GM10266 (cell line): ENCODE results near the gene KLHL17.

Experiments used
- DNase-seq: peaks from one replicate; pipeline ENCODE4 v3.0.0; 2012; ENCODE audit errors: extremely low spot score
- TF ChIP-seq, protein P1 (sequence below): IDR thresholded peaks from 2 replicates; pipeline ENCODE4 v1.5.1; 2012; ENCODE audit warnings: mild to moderate bottlenecking, low read depth; ENCODE audit not compliant: control insufficient read depth, insufficient read depth; ENCODE audit errors: missing control alignments

KLHL17 gene

DNA sequence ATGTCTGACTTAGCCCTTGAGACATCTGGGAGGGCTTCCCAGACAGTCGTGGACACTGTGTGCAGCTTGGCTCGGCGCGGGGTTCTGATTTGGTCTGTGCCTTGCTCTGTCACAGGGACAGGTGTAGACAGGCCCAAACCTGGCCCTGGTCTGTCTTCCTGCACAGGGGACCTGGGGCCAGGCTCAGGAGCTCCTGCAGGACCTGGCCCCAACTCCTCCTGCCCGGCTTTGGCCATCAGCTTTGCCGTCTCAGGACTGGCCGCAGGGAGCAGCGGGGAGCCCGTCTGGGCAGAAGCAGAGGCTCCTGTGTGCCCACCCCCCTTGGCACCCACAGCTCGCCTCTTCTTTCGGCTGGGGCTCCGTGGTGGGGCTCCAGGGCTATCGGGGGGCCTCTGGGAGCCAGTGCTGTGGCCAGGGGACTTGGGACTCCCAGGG, 19.8 kb downstream of the KLHL17 start:
- TF ChIP-seq, protein P1, sequence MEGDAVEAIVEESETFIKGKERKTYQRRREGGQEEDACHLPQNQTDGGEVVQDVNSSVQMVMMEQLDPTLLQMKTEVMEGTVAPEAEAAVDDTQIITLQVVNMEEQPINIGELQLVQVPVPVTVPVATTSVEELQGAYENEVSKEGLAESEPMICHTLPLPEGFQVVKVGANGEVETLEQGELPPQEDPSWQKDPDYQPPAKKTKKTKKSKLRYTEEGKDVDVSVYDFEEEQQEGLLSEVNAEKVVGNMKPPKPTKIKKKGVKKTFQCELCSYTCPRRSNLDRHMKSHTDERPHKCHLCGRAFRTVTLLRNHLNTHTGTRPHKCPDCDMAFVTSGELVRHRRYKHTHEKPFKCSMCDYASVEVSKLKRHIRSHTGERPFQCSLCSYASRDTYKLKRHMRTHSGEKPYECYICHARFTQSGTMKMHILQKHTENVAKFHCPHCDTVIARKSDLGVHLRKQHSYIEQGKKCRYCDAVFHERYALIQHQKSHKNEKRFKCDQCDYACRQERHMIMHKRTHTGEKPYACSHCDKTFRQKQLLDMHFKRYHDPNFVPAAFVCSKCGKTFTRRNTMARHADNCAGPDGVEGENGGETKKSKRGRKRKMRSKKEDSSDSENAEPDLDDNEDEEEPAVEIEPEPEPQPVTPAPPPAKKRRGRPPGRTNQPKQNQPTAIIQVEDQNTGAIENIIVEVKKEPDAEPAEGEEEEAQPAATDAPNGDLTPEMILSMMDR, result no peak

DNA sequence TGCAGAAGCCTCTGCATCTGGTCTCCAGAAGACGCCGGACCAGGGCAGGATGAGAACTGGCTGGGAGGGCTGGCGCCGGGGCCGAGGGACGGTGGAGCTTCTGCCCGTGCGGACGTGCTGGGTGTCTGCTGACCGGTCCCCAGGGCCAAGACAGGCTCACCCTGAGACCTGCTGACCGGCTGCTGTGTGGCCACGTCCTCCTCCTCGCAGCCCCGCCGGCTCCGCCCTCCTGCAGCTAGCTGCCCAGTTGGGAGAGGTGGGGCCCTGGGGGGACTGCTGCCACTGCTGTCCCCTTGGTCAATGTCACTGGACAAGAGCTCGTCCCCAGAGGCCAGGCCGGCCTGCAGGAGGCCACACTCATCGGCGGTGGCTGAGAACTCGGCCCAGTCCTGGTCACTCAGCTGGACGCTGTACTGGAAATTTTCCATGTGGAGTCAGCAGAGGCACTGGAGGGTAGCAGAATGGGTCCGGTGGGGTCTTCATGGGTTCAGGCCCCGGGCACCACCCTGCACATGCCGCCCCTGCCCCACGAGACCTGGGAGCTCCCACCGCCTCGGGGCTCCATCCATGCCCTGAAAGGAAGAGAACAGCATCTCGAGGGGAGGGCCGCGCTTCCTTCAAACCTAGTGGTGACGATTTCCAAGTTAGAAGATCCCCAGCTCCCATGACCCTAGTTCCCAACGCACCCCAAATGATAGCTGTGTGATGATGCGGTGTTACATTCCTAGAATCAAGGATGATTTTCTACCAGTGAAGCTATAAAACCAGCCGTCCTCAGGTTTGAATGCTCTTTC, 20.4 kb downstream of the KLHL17 start:
- TF ChIP-seq, protein P1, result no peak
- DNase-seq, result no peak

More for the DNA sequence above, 19.8 kb downstream of the KLHL17 start:
- no peak for DNase-seq

DNA sequence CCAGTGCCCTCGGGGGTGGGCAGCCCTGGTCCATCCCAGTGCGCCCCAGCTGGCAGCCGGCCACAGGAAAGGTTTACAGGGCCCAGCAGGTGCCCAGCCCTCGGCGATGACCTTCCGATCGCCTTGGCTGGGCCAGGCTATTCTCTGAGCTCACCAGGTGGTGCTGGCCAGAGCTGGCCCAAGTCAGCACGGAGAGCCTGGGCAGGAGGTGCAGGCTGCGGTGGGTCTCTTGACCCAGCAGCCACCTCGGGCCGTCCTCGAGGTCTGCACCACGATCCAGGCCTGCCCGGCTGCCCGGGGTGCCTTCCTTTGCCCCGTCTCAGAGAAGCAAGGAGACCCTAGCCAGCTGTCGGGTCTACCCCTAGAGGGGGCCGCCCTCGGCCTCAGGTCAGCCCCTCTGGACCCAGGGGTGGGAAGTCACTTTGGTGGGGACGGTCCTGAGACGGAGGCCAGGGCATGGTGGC, 21.1 kb downstream of the KLHL17 start:
- no peak for DNase-seq
- TF ChIP-seq, protein P1, result no peak

DNA sequence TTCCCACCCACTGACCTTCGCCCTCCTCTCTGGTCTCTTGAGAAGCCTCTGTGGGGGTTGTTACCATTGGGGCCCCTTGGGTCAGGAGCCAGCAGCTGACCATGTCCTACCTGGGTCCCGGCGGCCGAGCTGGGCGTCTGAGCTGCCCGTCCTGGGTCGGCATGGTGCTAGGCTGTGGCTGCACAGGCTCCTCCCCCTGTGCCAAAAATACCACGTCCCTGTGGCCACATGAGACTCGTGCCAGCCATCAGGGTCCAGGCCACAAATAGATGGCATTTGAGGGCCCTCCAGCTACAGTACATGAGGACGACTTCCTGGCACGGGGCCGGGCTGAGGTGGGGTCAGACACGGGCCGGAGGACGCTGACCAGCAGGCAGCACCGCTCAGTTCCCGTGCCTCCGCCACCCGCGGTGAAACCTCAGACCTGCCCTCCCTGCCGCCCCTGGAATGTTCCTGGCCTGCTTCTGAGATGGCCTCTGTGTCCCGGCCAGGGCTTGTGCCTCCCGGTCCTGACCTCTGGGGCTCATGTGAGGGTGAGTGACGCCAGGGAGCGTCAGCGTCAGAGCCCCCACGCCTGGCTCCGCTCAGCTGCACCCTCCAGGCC, 21.7 kb downstream of the KLHL17 start, which contains the start of gene PERM1:
Gene PERM1 (minus strand): TSS at position 139 of the 604 bp plus-strand sequence. CDS start 1,064 bp downstream, outside the sequence.
- TF ChIP-seq, protein P1, result no peak
- DNase-seq, result no peak

DNA sequence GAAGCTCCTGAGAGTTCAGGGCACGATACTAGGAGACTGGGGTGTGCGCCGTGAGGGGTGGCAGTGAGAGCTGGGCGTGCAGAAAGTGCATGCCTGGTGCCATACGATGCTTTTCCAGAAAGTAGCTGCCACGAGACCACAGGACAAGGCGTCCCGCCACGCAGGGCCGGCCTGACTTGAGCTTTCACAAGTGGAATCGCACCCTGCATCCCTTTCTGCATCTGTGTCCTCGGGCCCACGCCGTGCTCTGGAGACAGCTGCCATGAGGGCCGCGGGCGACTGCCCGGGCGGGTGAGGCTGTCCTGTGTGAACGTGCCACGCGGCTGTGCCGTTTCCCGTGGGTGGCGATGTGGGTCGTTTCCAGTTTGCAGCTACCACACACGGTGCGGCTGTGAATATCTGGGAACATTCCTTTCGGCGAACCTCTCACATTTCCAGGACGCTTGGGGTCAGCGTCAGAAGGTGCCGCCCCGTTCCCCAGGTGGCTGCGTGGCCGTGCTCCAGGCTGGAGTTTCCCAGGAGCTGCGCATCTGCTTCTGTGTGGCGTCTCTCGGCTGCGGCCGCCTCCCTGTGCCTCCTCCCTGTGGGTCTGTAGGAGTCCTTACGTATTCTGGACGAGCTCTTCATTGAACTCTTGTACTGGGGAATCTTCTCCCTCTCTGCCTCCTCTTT, 22.5 kb downstream of the KLHL17 start:
- no peak for DNase-seq
- TF ChIP-seq, protein P1, result no peak

DNA sequence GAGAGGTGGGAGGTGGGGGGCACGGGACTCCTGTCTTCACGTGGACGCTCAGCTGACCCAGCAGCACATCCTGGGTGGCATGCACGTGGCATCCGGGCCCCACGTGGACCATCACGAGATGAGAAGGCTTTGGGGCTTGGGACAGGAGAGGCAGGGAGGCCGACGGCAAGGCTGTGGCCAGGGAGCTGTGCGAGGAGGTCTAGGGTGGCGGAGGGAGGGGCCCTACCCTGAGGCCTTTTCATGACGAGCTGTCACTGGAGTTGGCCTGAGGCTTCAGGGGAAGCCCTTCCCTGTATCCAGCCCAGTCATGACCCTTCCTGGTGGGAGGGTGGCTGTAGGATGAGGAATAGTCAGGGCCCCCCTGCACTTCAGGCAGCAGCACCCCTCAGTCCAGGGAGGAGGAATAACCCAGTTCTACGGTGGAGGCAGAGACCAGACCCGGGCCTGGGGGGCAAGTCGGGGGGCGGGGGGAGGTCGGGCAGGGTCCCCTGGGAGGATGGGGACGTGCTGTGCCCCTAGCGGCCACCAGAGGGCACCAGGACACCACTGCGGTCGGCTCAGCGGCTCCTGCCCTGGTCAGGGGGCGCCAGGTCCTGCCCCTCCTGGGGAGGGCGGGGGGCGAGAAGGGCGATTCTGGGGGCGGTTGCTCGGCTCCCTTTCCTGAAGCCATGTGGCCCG, 23.6 kb downstream of the KLHL17 start:
- DNase-seq, result peak; percentile 85

More for the DNA sequence above, 23.6 kb downstream of the KLHL17 start:
- TF ChIP-seq, protein P1, result peak; percentile 88
